GM03348 (cell line): Measurements from ENCODE around the gene ETNK1.
"Not testable (repeated sequence)": the region's sequence is repeated elsewhere in the genome, so short reads cannot be mapped to it uniquely, and the experiment has no call there.

Experiments
- DNase-seq: peaks from one replicate; pipeline ENCODE4 v3.0.0; 2012; ENCODE audit warnings: low spot score

Gene ETNK1

GRCh38 chr12:22689876-22690275 lies 64.9 kb downstream of the ETNK1 start:
- DNase-seq: no peak

- DNase-seq: no peak
Measured at GRCh38 chr12:22691319-22691718, 66.3 kb downstream of the ETNK1 start.

- not testable (repeated sequence) for DNase-seq
Measured at GRCh38 chr12:22692467-22692866, 67.5 kb downstream of the ETNK1 start.

- no peak for DNase-seq
Measured at GRCh38 chr12:22692964-22693555, 68.1 kb downstream of the ETNK1 start.

GRCh38 chr12:22698576-22698975 lies 73.6 kb downstream of the ETNK1 start:
- DNase-seq: no peak

GRCh38 chr12:22699705-22700104 lies 74.7 kb downstream of the ETNK1 start:
- DNase-seq: not testable (repeated sequence)

DNA sequence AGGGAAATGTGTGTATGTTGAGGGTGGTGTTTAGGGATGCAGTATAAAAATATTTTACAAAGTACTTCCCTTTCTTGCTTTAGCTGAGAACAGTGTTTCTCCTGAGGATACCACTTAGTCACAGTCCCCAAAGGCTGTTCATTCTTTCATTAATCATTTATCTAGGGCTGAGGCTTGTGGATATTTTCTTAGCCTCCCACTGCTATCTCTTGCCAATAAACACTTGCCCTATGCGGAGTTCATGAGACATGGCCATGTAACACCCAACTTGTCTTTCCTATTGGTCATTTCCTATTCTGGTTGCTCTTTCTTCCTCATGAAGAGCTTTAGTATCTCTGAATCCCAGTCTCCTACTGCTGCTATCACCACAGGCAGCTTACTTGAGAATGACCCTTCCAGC lies 75.1 kb downstream of the ETNK1 start:
- DNase-seq: no peak

DNA sequence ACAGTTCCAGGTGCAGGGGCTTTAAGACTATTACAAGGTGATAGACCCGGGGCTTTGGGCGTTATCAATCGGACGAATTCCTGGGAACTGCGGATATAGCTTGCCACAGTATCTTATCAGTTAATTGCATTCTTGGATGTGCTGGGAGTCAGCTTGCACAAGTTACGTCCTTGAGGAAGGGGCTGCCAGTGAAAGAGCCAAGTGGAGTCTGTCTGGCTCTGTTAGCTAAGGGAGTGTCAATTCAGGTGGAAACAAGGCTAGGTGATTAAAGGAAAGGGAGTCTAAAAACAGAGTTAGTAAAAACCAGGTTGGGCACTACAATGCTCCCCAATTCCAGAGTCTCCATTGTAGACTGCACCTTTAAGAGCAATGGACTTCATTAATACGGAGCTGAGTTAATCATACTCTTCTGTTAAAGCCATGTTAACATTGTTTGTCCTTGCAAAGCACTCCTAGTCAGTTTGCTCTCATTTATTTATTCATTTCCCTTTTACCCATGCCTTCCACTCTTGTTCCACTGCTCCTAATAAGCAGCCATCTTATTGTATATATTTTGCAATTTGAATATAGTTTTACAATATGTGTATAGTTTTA lies 76.3 kb downstream of the ETNK1 start:
- DNase-seq: not testable (repeated sequence)

- no peak for DNase-seq
Measured at GRCh38 chr12:22702690-22703089, 77.7 kb downstream of the ETNK1 start.

DNA sequence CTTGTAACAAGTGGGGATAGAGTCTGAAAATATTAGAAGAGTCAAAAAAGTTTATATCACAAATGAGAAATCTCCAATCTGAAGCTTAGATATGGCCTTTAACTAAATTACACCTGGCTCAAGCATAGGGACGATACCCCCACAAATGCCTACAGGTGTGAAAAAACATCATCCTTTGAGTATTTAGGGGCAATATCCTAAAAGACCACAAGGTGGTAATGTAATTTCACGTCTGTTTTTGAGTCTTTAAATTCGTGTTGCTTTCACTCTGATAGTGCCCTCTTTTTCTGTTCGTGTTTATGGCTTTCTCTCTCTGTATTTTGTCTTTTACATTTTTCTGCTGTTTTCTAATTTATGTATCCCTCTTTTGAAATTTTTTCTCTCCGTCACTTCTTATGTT lies 84.3 kb downstream of the ETNK1 start:
- peak; percentile 57 for DNase-seq

- DNase-seq: no peak
Measured at GRCh38 chr12:22712083-22712482, 87.1 kb downstream of the ETNK1 start.

- no peak for DNase-seq
Measured at GRCh38 chr12:22715254-22715653, 90.3 kb downstream of the ETNK1 start.

DNA sequence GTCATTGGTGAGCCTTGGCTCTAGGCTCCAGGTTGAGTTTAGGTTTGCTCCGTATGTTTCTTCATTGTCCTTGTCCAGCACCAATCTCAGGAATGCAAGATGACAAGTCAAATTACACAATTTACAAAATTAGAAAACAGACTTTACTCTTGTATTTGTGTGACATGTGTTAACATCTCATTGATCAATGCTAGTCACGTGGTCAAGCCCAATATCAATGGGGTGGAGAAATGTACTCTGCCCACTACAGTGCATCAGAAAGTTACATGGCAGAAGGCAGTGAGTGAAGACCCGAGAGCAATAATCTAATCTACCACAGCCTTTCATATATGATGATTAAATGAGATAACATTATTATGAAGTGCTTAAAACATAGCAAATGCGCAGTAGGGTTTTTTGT lies 94.8 kb downstream of the ETNK1 start:
- no peak for DNase-seq

- DNase-seq: no peak
Measured at GRCh38 chr12:22722081-22722480, 97.1 kb downstream of the ETNK1 start.

- DNase-seq: no peak
Measured at GRCh38 chr12:22722779-22723178, 97.8 kb downstream of the ETNK1 start.

DNA sequence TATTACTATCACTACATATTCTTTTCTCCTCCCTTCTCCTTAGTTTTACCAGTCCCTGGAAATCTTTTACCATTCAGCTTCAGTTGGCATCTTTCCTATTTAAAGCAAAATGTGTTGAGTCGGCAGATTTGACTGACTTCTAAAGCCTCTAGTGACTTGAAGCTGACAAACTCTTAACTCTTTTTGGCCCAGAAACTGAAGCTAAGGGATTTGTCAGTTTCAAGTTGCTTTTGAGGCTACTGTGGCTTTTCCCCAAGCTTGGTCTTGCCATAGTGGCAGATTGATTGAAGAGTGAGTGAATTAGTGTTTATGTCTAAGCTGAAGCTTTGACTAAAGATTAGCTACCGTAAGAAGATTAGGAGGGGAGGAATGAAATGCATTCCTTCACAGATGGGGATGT lies 104.0 kb downstream of the ETNK1 start:
- DNase-seq: no peak

GRCh38 chr12:22729431-22729956 lies 104.5 kb downstream of the ETNK1 start:
- DNase-seq: no peak

GRCh38 chr12:22729957-22730443 lies 105.0 kb downstream of the ETNK1 start:
- peak; percentile 73 for DNase-seq

DNA sequence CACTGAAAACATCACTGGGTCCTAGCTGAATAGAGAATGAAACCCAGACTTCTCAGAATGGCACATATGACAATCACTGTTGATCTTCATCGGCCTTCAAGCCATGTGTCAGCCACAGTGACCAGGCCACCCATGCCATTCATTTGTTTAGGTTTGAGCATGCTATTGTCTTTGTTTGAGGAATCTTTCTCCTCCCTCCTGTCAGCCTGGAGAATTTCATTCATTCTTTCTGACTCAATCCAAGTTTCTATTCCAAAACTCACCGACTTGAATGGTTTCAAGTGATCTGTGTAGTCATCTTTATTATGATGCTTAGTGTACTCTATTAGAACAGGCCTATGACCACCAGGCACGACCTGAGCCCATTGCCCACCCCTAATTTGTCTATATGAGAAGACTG lies 106.3 kb downstream of the ETNK1 start:
- no peak for DNase-seq

DNA sequence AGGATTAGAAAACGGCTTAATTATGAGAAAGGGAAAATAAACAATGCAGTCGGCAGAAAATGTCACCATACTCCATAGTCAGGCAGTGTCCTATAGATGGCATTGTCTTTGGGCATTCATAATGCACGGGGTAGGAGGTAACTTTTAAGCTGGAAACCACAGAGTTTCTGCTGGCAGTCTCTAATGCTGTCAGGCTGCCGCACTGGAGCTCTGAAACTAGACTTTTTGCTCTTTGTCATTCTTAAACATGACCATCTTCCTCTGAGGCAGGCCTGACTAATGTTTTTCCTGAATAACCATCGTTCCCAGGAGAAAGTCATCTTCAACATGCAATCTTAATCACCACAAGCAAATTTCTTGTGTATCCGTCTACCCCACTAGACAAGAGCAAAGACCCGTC lies 108.8 kb downstream of the ETNK1 start:
- no peak for DNase-seq

GRCh38 chr12:22738945-22739344 lies 114.0 kb downstream of the ETNK1 start:
- DNase-seq: no peak
